Breast epithelium (tissue), 3 donors: ENCODE results near the gene KCNJ10.

Source experiments
- CTCF ChIP-seq, 3 donors: fragments of 450-650 bp; IDR thresholded peaks; one replicate each; pipeline ENCODE4 v1.5.1; 2016 to 2017; ENCODE audit warnings: antibody characterized with exemption in 3 of 3, mild to moderate bottlenecking in 3 of 3, moderate library complexity in 3 of 3
- POLR2A ChIP-seq: fragments of 450-650 bp; IDR thresholded peaks from one replicate; pipeline ENCODE4 v1.6.1; 2016; ENCODE audit warnings: antibody characterized with exemption, mild to moderate bottlenecking, moderate library complexity
- POLR2AphosphoS5 ChIP-seq, 3 donors: sonication (generic); formaldehyde crosslinking; IDR thresholded peaks; one replicate each; pipeline ENCODE4 v1.6.1; 2017; ENCODE audit warnings: antibody characterized with exemption in 3 of 3

- TF ChIP-seq POLR2A, result no peak
- no peak for TF ChIP-seq CTCF (IDR thresholded peaks at IDR 0.05)
- TF ChIP-seq POLR2AphosphoS5 (IDR thresholded peaks at IDR 0.05), result no peak
Observed at GRCh38 chr1:160058087-160058486, 11.9 kb downstream of the KCNJ10 start.
